LNCAP (cell line): ENCODE data around the gene RRH.
A peak's percentile ranks its signal among the peaks of the same experiment; 100 is the strongest.

Source experiments
- TF ChIP-seq, protein P1 (sequence below): fragments of 450-650 bp; IDR thresholded peaks from 2 replicates; pipeline ENCODE4 v1.5.1; 2017; ENCODE audit warnings: mild to moderate bottlenecking

RRH gene

DNA sequence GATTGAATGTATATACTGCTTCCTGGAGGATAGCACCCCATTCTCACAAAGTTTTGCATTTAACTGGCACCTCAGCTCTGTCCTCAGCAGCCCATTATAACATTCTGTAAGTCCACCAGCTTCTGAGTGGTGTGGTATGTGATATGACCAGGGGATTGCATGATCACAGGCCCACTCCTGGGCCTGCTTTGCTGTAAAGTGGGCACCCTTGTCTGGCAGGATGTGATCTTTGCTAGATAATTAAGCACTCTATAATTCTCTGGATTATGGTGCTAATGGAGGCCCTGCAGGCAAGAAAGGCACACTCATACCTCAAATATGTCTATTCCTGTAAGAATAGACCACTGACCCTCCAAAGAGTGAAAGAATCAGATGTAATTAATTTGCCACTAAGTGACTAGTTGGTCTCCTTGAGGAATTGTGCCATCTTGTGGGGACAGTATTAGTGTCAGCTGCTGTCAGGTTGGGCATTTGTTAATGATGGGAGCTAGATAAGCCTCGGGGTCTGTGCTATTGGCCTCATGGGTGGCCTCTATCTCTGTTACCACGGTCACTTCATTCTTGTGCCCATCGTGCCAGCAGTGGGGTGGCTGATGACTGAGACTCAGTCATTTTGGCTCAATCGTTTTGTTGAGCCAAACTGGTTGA, 23.7 kb upstream of the RRH start:
- TF ChIP-seq, protein P1, sequence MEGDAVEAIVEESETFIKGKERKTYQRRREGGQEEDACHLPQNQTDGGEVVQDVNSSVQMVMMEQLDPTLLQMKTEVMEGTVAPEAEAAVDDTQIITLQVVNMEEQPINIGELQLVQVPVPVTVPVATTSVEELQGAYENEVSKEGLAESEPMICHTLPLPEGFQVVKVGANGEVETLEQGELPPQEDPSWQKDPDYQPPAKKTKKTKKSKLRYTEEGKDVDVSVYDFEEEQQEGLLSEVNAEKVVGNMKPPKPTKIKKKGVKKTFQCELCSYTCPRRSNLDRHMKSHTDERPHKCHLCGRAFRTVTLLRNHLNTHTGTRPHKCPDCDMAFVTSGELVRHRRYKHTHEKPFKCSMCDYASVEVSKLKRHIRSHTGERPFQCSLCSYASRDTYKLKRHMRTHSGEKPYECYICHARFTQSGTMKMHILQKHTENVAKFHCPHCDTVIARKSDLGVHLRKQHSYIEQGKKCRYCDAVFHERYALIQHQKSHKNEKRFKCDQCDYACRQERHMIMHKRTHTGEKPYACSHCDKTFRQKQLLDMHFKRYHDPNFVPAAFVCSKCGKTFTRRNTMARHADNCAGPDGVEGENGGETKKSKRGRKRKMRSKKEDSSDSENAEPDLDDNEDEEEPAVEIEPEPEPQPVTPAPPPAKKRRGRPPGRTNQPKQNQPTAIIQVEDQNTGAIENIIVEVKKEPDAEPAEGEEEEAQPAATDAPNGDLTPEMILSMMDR, result peak; percentile 61

DNA sequence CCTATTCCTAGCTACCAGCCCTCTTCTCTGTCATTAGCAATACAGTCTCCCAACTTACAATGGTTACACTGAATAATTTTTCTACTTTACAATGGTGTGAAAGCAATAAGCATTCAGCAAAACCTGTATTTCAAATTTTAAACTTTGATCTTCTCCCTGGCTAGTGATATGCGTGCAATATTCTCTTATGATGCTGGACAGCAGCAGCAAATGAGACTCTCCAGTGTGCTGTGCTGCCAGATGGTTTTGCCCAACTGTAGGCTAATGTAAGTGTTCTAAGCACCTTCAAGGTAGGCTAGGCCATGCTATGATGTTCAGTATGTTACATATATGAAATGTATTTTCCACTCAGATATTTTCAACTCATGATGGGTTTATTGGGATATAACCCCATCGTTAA, 18.1 kb upstream of the RRH start:
- TF ChIP-seq, protein P1, result no peak

DNA sequence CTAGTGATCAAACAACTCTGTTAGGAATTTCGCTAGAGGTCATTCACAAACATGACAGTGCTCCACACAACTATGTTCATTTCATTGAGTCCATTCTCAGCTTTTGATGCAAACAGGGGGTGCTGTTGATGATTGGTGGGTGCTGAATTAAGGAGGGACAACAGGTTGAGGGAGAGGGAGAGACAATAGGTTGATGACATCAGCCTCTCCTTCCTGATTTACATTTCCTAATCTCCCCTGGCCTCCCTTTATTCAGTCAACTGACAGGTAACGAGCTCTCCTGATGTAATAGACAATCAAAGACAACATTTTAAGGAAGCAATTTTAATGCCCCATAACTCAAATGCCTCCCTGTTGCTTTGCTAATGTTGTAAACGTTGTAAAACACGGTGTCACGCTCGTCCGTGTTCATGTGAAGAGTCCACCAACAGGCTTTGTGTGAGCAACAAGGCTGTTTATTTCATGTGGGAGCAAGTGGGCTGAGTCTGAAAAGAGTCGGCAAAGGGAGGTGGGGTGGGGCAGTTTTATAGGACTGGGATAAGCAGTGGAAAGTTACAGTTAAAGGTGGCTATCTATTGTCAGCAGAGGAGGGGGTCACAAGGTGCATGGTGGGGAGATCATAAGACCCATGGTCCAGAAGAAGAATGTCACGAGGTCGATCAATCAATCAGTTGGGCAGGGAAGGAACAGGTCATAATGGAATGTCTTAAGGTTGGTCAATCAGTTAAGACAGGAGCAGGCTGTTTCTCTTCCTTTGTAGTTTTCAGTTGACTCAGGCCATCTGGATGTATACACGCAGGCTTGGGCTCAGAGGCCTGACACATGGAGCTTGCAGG, 17.0 kb upstream of the RRH start:
- TF ChIP-seq, protein P1, result no peak

DNA sequence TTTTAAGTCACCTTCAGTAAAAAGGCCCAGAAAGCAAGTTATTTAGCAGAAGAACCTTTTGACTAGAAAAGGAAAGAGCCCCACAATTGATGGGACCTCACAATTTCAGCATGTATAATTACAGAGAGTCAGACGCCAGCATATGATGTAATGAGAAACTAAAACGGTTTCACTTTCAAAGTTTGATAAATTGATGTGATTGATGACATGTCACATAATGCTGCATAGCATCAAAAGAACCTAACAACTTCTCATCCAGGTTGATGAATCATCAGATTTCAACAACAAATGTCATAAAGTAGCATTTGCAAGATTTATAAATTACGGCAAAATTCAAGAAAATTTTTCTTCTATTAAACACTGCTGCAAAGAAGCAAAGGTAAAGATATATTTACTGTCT, 16.1 kb upstream of the RRH start:
- TF ChIP-seq, protein P1, result no peak

DNA sequence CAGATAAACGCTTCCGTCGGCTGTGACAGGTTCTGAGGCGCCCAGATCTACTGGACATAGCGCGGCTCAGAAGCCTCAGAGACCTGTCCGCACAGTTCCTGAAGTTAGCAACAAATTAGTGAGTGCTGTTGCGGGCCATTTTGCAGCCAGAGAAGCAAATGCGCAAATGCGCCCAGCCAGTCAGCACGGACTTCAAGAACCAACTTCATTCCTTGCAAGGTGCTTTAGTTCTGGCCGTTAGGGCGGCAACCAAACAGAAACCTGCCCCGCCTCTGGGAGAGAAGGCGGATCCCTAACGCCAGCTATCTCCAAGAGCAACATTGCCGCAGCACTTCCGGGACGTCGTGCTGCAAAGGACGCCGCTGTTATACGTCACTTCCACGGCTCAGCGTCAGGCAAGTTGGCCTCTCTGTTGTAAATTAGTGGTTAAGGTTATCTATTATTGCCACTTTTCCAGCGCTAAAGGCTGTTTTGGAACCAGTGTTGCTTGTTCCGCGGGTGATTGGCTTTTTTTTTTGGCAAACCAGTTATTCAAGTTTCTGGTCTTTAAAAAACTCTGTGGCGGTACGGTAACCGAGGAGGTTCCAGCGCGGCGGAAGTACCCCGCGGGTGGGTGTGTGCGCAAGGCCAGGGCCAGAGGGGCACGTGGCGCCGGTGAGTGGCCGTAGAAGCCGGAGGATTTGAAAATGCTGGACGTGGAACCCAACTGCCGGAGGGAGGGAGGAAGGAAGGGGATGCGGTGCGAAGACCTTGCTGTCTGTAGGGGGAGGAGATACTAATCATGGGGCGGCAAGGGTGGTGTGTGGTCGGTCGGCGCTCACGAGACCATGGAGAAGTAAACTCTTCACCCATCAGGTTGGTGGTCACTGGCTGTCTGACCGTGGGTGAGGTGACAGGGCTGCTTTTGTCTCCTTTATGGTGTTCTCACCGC, 12.4 kb upstream of the RRH start, which contains the start of gene GAR1:
Gene GAR1 (plus strand): TSS at position 612 of the 931 bp plus-strand sequence. CDS start 403 bp downstream, outside the sequence.
- TF ChIP-seq, protein P1, result no peak

DNA sequence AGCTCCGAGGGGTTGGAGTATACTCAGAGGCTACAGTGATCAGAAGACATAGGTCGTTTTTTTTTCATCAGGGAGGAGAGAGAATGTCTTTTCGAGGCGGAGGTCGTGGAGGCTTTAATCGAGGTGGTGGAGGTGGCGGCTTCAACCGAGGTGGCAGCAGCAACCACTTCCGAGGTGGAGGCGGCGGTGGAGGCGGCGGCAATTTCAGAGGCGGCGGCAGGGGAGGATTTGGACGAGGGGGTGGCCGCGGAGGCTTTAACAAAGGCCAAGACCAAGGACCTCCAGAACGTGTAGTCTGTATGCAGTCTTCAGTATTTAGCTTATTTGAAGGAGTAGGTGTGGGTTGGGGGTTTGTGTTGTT, 11.7 kb upstream of the RRH start:
- TF ChIP-seq, protein P1, result no peak

DNA sequence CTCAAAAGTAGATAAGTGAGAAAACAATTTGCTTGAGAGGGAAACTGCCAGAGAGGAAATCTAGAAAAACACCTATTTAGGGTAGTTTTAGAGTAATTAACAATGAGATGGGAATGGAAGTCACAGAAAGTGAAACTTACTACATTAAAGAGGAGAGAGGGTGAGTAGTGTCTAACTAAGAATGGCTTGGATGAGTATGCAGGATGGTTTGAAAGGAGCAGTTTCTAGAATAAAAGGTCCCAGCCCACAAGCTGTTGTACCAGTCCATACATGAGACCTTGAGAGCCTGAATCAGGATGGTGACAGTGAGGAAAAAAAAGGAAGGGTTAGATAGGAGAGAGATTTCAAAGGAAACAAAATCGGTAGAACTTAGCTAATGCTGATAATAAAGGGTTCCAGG, 10.9 kb upstream of the RRH start:
- TF ChIP-seq, protein P1, result no peak
